K562 (cell line): ENCODE measurements around the gene MBNL2. TPM values are rescaled to one million over a fixed set of nuclear protein-coding genes. Genes with fewer than 3 reads are reported as not detected.

ENCODE experiments used
- BRD9 ChIP-seq: fragments of 450-650 bp; IDR thresholded peaks from 2 replicates; pipeline ENCODE4 v1.6.1; 2018; ENCODE audit warnings: low read depth; ENCODE audit not compliant: partially characterized antibody
- GTF2F1 ChIP-seq: IDR thresholded peaks from 2 replicates; pipeline ENCODE4 v1.6.1; 2011; ENCODE audit warnings: low read depth, low read length, improper control_type of control experiment
- KAT2B ChIP-seq: IDR thresholded peaks from one replicate; pipeline ENCODE4 v1.6.1; 2012; ENCODE audit warnings: low read depth, mild to moderate bottlenecking, control low read depth, inconsistent platforms, low read length, moderate library complexity
- MTF1 ChIP-seq: fragments of 250-450 bp; sonication (Bioruptor Pico); IDR thresholded peaks from 2 replicates; pipeline ENCODE4 v1.9.0; 2021; ENCODE audit warnings: moderate library complexity, mild to moderate bottlenecking, inconsistent platforms, borderline replicate concordance
- NCOR1 ChIP-seq: fragments of 450-650 bp; IDR thresholded peaks from 2 replicates; pipeline ENCODE4 v1.6.1; 2016; ENCODE audit warnings: mild to moderate bottlenecking, moderate library complexity
- RCOR1 ChIP-seq, 2 experiments: IDR thresholded peaks; 2 replicates each; pipeline ENCODE4 v1.6.1; 2012; ENCODE audit warnings: low read depth in 2 of 2, low read length in 2 of 2, borderline replicate concordance in 1 of 2, improper control_type of control experiment in 1 of 2
- RNF2 ChIP-seq: sonication (generic); IDR thresholded peaks from 2 replicates; pipeline ENCODE4 v1.6.1; 2016
- SMAD3 ChIP-seq: fragments of 450-650 bp; formaldehyde crosslinking; conservative IDR thresholded peaks from 2 replicates; pipeline ENCODE4 v1.4.0; 2020; ENCODE audit warnings: mild to moderate bottlenecking
- SMARCA4 ChIP-seq: fragments of 450-650 bp; IDR thresholded peaks from 2 replicates; pipeline ENCODE4 v1.6.1; 2016
- SMARCE1 ChIP-seq: fragments of 450-650 bp; IDR thresholded peaks from 2 replicates; pipeline ENCODE4 v1.7.1; 2016; ENCODE audit warnings: mild to moderate bottlenecking
- SPI1 ChIP-seq: IDR thresholded peaks from 2 replicates; pipeline ENCODE4 v1.6.1; 2011; ENCODE audit warnings: low read depth, low read length, control low read depth, borderline replicate concordance
- TAL1 ChIP-seq: fragments of 450-650 bp; IDR thresholded peaks from 2 replicates; pipeline ENCODE4 v1.6.1; 2016; ENCODE audit warnings: mild to moderate bottlenecking
- TBL1XR1 ChIP-seq, 2 experiments: IDR thresholded peaks; 2 replicates each; pipeline ENCODE4 v1.6.1; 2012; ENCODE audit warnings: improper control_type of control experiment in 2 of 2, low read length in 2 of 2, mild to moderate bottlenecking in 1 of 2
- ZC3H11A ChIP-seq: IDR thresholded peaks from 2 replicates; pipeline ENCODE4 v1.6.1; 2012; ENCODE audit warnings: low read depth, low read length, improper control_type of control experiment
- ZNF175 ChIP-seq: fragments of 200-800 bp; sonication (Bioruptor generic); IDR thresholded peaks from 2 replicates; pipeline ENCODE4 v1.6.1; 2016; ENCODE audit warnings: low read depth, mild to moderate bottlenecking, missing genetic modification characterization, missing compliant biosample characterization
- ZNF3 ChIP-seq: fragments of 250-450 bp; sonication (Bioruptor Pico); IDR thresholded peaks from 2 replicates; pipeline ENCODE4 v1.5.0; 2021; ENCODE audit warnings: mild to moderate bottlenecking, moderate library complexity
- ZNF436 ChIP-seq: fragments of 250-450, 450-650 bp; sonication (Bioruptor Pico); formaldehyde crosslinking; IDR thresholded peaks from 2 replicates; pipeline ENCODE4 v1.7.0; 2020; ENCODE audit warnings: mild to moderate bottlenecking
- polyA plus RNA-seq, 8 experiments: library from polyadenylated mRNA; depleted of rRNA in 4 of 8; stranded (reverse) in 5 of 8; unstranded in 3 of 8; fragments of >200 nt; fragmentation: Nextera tagmentation in 2 of 8; fragmentation: Illumina TruSeq in 1 of 8; extraction: Ambion mirVana in 2 of 8; extraction: Trizol in 1 of 8; gene quantifications; 2 replicates each; pipeline versions ENCODE4 v1.2.1 to v1.2.3, GENCODE V29; 2011 to 2014; ENCODE audit warnings: inconsistent platforms in 1 of 8, missing spikeins in 1 of 8
- total RNA-seq, 7 experiments: library from RNA; depleted of rRNA in 6 of 7; stranded (reverse); fragments of >200 nt in 6 of 7; fragmentation: Illumina TruSeq in 2 of 7; extraction: Trizol in 2 of 7; gene quantifications; 2 replicates each; pipeline versions ENCODE4 v1.2.1 to v1.2.3, GENCODE V29; 2011 to 2021; ENCODE audit warnings: low replicate concordance in 1 of 7
- TF ChIP-seq, protein P1 (sequence below): sonication (generic); formaldehyde crosslinking; IDR thresholded peaks from 2 replicates; pipeline ENCODE4 v1.8.1; 2023; ENCODE audit warnings: mild to moderate bottlenecking, missing genetic modification reagents
- TF ChIP-seq, protein P2 (sequence below): fragments of 200-800 bp; sonication (Bioruptor generic); IDR thresholded peaks from 2 replicates; pipeline ENCODE4 v1.6.1; 2017; ENCODE audit warnings: missing genetic modification characterization, missing compliant biosample characterization
- TF ChIP-seq, protein P3 (sequence below), 2 experiments: fragments of 450-650 bp; IDR thresholded peaks; 2 replicates each; pipeline ENCODE4 v1.6.1; 2016
- TF ChIP-seq, protein P4 (sequence below): fragments of 250-450 bp; sonication (Bioruptor Pico); IDR thresholded peaks from 2 replicates; pipeline ENCODE4 v1.4.0; 2020; ENCODE audit warnings: mild to moderate bottlenecking, moderate library complexity

The MBNL2 gene
- total and polyA plus RNA-seq, 9 of the 15 experiments (the other 6 are each of a cell fraction or from before 2014, with no cell fraction given): 7.0 to 24.8 (median 13.8) TPM

DNA sequence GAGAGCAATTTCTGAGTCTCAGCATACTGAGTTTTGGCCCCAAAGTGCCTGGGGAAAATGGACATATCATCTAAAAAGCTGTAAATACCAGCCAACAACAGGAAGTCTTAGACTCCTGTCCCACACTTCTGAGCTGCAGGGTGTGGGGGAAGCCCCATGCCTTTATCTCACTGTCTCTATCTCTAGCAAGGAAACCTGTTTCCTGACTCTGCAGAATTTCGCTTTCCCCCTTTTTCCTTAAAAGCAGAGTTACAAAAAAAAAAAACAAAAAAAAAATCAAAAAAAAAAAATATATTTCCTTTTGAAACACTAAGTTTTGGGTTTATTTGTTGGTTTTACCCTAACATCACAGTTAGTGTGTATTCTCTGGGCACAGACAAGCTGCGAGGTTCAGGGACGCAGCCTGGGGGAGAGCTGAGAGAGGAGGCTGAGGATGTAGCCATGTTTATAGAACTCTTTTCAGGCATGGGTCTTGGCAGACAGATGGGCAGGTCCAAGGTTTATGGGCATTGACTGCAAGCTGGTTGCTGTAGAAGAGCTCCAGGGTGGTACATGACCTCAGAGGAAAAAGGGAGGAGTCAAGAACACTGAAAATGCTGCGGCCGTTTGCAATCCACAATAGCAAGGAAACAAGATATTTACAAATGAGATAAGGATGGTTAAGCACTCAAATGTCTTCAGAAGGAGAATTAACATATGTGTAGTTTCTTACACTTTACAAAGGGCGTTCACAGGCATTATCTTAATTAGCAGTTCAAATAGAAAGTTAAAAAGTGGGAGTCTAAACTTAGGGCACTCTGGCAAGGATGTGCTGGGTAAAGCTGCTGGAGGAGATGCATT is 4.9 kb downstream of the MBNL2 start (continued):
- TF ChIP-seq, protein P1, sequence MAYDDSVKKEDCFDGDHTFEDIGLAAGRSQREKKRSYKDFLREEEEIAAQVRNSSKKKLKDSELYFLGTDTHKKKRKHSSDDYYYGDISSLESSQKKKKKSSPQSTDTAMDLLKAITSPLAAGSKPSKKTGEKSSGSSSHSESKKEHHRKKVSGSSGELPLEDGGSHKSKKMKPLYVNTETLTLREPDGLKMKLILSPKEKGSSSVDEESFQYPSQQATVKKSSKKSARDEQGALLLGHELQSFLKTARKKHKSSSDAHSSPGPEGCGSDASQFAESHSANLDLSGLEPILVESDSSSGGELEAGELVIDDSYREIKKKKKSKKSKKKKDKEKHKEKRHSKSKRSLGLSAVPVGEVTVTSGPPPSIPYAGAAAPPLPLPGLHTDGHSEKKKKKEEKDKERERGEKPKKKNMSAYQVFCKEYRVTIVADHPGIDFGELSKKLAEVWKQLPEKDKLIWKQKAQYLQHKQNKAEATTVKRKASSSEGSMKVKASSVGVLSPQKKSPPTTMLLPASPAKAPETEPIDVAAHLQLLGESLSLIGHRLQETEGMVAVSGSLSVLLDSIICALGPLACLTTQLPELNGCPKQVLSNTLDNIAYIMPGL (CRISPR knock-in tag): no peak
- TF ChIP-seq, protein P2, sequence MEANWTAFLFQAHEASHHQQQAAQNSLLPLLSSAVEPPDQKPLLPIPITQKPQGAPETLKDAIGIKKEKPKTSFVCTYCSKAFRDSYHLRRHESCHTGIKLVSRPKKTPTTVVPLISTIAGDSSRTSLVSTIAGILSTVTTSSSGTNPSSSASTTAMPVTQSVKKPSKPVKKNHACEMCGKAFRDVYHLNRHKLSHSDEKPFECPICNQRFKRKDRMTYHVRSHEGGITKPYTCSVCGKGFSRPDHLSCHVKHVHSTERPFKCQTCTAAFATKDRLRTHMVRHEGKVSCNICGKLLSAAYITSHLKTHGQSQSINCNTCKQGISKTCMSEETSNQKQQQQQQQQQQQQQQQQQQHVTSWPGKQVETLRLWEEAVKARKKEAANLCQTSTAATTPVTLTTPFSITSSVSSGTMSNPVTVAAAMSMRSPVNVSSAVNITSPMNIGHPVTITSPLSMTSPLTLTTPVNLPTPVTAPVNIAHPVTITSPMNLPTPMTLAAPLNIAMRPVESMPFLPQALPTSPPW (CRISPR knock-in tag): peak; percentile 34; the same call in 1 of the 2 replicates
- TF ChIP-seq ZNF3 (CRISPR knock-in tag): no peak
- peak in 1 of 2 experiments; percentile 30; a peak in 1 of 4 replicates for TF ChIP-seq RCOR1 (IDR thresholded peaks at IDR 0.05; ENCODE audit: borderline replicate concordance in 1 of 2, low read depth in 2 of 2, low read length in 2 of 2)
- TF ChIP-seq SMARCA4: peak; percentile 59; the same call in 1 of the 2 replicates
- TF ChIP-seq, protein P3, sequence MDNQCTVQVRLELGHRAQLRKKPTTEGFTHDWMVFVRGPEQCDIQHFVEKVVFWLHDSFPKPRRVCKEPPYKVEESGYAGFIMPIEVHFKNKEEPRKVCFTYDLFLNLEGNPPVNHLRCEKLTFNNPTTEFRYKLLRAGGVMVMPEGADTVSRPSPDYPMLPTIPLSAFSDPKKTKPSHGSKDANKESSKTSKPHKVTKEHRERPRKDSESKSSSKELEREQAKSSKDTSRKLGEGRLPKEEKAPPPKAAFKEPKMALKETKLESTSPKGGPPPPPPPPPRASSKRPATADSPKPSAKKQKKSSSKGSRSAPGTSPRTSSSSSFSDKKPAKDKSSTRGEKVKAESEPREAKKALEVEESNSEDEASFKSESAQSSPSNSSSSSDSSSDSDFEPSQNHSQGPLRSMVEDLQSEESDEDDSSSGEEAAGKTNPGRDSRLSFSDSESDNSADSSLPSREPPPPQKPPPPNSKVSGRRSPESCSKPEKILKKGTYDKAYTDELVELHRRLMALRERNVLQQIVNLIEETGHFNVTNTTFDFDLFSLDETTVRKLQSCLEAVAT (IDR thresholded peaks at IDR 0.05): no peak
- no peak for TF ChIP-seq RNF2
- peak; percentile 55; the same call in 1 of the 2 replicates for TF ChIP-seq SMARCE1
- TF ChIP-seq TBL1XR1 (IDR thresholded peaks at IDR 0.05; ENCODE audit: low read length in 2 of 2): peak in 1 of 2 experiments; percentile 68; a peak in 2 of 4 replicates
- no peak for TF ChIP-seq GTF2F1
- no peak for TF ChIP-seq ZNF436 (CRISPR knock-in tag)
- peak; percentile 41; the same call in 1 of the 2 replicates for TF ChIP-seq SPI1
- no peak for TF ChIP-seq BRD9
- TF ChIP-seq MTF1 (CRISPR knock-in tag): no peak
- TF ChIP-seq ZC3H11A: no peak
- TF ChIP-seq, protein P4, sequence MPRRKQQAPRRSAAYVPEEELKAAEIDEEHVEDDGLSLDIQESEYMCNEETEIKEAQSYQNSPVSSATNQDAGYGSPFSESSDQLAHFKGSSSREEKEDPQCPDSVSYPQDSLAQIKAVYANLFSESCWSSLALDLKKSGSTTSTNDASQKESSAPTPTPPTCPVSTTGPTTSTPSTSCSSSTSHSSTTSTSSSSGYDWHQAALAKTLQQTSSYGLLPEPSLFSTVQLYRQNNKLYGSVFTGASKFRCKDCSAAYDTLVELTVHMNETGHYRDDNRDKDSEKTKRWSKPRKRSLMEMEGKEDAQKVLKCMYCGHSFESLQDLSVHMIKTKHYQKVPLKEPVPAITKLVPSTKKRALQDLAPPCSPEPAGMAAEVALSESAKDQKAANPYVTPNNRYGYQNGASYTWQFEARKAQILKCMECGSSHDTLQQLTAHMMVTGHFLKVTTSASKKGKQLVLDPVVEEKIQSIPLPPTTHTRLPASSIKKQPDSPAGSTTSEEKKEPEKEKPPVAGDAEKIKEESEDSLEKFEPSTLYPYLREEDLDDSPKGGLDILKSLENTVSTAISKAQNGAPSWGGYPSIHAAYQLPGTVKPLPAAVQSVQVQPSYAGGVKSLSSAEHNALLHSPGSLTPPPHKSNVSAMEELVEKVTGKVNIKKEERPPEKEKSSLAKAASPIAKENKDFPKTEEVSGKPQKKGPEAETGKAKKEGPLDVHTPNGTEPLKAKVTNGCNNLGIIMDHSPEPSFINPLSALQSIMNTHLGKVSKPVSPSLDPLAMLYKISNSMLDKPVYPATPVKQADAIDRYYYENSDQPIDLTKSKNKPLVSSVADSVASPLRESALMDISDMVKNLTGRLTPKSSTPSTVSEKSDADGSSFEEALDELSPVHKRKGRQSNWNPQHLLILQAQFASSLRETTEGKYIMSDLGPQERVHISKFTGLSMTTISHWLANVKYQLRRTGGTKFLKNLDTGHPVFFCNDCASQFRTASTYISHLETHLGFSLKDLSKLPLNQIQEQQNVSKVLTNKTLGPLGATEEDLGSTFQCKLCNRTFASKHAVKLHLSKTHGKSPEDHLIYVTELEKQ: no peak
- no peak for TF ChIP-seq ZNF175 (CRISPR knock-in tag)
- no peak for TF ChIP-seq NCOR1
- TF ChIP-seq TAL1: 0 out of 2 replicates have a peak, but pooled peaks have one; percentile 5
- no peak for TF ChIP-seq KAT2B
- TF ChIP-seq SMAD3 (CRISPR knock-in tag): no peak
